Body of pancreas (tissue), 4 donors: ENCODE measurements around the gene ZNF492.

Experiments used
- CTCF ChIP-seq, 7 experiments: fragments of 450-650 bp in 4 of 7; fragments of 200-600 bp in 3 of 7; sonication (generic) in 3 of 7; IDR thresholded peaks; one replicate each; pipeline ENCODE4 v1.5.1; 2016 to 2019; ENCODE audit warnings: antibody characterized with exemption in 7 of 7
- POLR2A ChIP-seq, 3 donors: fragments of 450-650 bp; IDR thresholded peaks; one replicate each; pipeline ENCODE4 v1.6.1; 2016; ENCODE audit warnings: antibody characterized with exemption in 3 of 3, mild to moderate bottlenecking in 2 of 3

- no peak for TF ChIP-seq POLR2A (IDR thresholded peaks at IDR 0.05)
- no peak for TF ChIP-seq CTCF (IDR thresholded peaks at IDR 0.05)
Measured at GRCh38 chr19:22634450-22634827, 315 bp downstream of the ZNF492 start.
